Peyer's patch (tissue), 4 donors: ENCODE results near the gene FAM117A.

ENCODE experiments used
- POLR2A ChIP-seq, 2 donors: fragments of 450-650 bp; IDR thresholded peaks; one replicate each; pipeline ENCODE4 v1.5.1; 2017; ENCODE audit warnings: antibody characterized with exemption in 2 of 2, mild to moderate bottlenecking in 2 of 2, moderate library complexity in 2 of 2
- TF ChIP-seq, protein P1 (sequence below), 6 experiments: fragments of 450-650 bp in 4 of 6; fragments of 200-600 bp in 2 of 6; sonication (generic) in 1 of 6; IDR thresholded peaks; one replicate each; pipeline ENCODE4 v1.5.1; 2017 to 2019; ENCODE audit warnings: antibody characterized with exemption in 6 of 6, mild to moderate bottlenecking in 3 of 6, moderate library complexity in 1 of 6

DNA sequence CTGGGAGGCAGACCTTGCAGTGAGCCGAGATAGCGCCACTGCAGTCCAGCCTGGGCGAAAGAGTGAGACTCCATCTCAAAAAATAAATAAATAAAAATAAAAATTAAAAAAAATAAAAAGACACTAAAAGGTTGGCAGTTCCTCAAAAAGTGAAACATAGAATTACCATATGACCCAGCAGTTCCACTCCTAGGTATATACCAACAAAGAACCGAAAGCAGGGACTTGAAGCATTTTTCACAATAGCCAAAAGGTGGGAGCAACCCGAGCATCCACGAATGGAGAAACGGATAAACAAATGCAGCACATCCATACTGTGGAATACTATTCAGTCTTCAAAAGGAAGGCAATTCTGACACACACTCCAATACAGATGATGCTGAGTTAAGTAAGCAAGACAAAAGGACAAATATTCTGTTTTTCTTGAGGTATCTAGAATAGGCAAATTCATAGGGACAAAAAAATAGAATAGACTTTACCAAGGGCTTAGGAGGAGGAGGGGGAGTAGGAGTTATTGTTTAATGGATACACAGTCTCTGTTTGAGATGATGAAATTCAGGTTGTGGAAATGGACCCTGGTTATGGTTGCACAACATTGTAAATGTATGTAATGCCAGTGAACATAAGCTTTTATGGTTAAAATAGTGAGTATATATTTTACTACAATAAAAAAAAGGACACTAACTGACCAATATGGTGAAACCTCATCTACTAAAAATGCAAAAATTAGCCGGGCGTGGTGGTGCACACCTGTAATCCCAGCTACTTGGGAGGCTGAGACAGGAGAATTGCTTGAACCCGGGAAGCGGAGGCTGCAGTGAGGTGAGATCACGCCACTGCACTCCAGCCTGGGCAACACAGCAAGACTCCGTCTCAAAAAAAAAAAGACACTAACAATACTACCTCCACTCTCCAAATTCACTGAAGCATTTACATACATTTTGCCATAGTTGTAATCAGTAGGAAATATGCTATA, 29.1 kb downstream of the FAM117A start:
- TF ChIP-seq, protein P1, sequence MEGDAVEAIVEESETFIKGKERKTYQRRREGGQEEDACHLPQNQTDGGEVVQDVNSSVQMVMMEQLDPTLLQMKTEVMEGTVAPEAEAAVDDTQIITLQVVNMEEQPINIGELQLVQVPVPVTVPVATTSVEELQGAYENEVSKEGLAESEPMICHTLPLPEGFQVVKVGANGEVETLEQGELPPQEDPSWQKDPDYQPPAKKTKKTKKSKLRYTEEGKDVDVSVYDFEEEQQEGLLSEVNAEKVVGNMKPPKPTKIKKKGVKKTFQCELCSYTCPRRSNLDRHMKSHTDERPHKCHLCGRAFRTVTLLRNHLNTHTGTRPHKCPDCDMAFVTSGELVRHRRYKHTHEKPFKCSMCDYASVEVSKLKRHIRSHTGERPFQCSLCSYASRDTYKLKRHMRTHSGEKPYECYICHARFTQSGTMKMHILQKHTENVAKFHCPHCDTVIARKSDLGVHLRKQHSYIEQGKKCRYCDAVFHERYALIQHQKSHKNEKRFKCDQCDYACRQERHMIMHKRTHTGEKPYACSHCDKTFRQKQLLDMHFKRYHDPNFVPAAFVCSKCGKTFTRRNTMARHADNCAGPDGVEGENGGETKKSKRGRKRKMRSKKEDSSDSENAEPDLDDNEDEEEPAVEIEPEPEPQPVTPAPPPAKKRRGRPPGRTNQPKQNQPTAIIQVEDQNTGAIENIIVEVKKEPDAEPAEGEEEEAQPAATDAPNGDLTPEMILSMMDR (IDR thresholded peaks at IDR 0.05), result no peak
- no peak for TF ChIP-seq POLR2A (IDR thresholded peaks at IDR 0.05)
